ENCODE measurements around the gene GPC1. TPM values are rescaled to one million over a fixed set of nuclear protein-coding genes. Genes with fewer than 3 reads are reported as not detected.

GPC1 gene
- total and polyA plus RNA-seq, 2 experiments from 2014 or later = 9.0 to 46.2 TPM

DNA sequence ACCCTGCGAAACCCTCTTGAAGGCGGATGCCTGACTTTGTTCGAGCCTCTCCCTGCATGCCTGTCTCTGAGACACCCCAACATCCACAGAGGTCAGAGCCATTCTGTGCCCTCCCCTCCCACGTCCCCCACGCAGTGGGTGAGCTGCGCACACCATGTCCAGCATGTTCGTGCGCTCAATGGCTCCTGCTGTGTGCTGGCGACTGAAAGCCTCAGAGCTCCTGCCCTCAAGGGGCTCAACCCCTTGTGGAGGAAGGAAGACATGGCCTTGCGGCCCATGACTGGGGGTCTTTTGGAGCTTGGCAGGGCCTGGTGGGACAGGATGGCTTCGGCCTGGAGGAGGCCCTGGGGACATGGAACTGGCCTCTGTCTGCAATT, 76.6 kb downstream of the GPC1 start:
- Mint-ChIP-seq H3K27me3 (ENCODE audit: insufficient read depth, low read depth, poor library complexity) (peaks cover 14% of the 10 kb centered on the region), H3K4me1 (no peaks in the 10 kb centered on the region; the same call in 2 of the 3 replicates), H3K4me3 (no peak overlapping the region), H3K9me3 (no peaks in the 10 kb centered on the region), H3K36me3 (ENCODE audit: low read depth) (no peaks in the 10 kb centered on the region), H3K27ac (no peak overlapping the region)
- DNase-seq (ENCODE audit: low spot score) (no peak), ATAC-seq (no peak)
- Histone ChIP-seq H3K4me1 (ENCODE audit: insufficient read depth) (no peaks in the 10 kb centered on the region), H3K4me3 (no peak overlapping the region), H3K36me3 (ENCODE audit: insufficient read depth) (no peaks in the 10 kb centered on the region), H3F3A (replicated peaks; ENCODE audit: low read depth) (no peaks in the 10 kb centered on the region), H2AFZ (no peak overlapping the region), H3K9me2 (ENCODE audit: insufficient read depth) (0 out of 2 replicates have a peak, but pooled peaks cover 4% of the 10 kb centered on the region), H3K4me2 (no peak overlapping the region), H4K20me1 (replicated peaks; ENCODE audit: insufficient read depth) (no peaks in the 10 kb centered on the region), H3K79me2 (replicated peaks; ENCODE audit: insufficient read depth) (no peaks in the 10 kb centered on the region), H3K27ac (ENCODE audit: low read depth) (no peak overlapping the region), H3K27me3 (ENCODE audit: insufficient read depth) (no peaks in the 10 kb centered on the region)
- TF ChIP-seq STAT1 (IDR thresholded peaks at IDR 0.05; ENCODE audit: unreplicated experiment) = no peak
- no peak for TF ChIP-seq JUNB (IDR thresholded peaks at IDR 0.05; ENCODE audit: unreplicated experiment)
- TF ChIP-seq, protein P1, sequence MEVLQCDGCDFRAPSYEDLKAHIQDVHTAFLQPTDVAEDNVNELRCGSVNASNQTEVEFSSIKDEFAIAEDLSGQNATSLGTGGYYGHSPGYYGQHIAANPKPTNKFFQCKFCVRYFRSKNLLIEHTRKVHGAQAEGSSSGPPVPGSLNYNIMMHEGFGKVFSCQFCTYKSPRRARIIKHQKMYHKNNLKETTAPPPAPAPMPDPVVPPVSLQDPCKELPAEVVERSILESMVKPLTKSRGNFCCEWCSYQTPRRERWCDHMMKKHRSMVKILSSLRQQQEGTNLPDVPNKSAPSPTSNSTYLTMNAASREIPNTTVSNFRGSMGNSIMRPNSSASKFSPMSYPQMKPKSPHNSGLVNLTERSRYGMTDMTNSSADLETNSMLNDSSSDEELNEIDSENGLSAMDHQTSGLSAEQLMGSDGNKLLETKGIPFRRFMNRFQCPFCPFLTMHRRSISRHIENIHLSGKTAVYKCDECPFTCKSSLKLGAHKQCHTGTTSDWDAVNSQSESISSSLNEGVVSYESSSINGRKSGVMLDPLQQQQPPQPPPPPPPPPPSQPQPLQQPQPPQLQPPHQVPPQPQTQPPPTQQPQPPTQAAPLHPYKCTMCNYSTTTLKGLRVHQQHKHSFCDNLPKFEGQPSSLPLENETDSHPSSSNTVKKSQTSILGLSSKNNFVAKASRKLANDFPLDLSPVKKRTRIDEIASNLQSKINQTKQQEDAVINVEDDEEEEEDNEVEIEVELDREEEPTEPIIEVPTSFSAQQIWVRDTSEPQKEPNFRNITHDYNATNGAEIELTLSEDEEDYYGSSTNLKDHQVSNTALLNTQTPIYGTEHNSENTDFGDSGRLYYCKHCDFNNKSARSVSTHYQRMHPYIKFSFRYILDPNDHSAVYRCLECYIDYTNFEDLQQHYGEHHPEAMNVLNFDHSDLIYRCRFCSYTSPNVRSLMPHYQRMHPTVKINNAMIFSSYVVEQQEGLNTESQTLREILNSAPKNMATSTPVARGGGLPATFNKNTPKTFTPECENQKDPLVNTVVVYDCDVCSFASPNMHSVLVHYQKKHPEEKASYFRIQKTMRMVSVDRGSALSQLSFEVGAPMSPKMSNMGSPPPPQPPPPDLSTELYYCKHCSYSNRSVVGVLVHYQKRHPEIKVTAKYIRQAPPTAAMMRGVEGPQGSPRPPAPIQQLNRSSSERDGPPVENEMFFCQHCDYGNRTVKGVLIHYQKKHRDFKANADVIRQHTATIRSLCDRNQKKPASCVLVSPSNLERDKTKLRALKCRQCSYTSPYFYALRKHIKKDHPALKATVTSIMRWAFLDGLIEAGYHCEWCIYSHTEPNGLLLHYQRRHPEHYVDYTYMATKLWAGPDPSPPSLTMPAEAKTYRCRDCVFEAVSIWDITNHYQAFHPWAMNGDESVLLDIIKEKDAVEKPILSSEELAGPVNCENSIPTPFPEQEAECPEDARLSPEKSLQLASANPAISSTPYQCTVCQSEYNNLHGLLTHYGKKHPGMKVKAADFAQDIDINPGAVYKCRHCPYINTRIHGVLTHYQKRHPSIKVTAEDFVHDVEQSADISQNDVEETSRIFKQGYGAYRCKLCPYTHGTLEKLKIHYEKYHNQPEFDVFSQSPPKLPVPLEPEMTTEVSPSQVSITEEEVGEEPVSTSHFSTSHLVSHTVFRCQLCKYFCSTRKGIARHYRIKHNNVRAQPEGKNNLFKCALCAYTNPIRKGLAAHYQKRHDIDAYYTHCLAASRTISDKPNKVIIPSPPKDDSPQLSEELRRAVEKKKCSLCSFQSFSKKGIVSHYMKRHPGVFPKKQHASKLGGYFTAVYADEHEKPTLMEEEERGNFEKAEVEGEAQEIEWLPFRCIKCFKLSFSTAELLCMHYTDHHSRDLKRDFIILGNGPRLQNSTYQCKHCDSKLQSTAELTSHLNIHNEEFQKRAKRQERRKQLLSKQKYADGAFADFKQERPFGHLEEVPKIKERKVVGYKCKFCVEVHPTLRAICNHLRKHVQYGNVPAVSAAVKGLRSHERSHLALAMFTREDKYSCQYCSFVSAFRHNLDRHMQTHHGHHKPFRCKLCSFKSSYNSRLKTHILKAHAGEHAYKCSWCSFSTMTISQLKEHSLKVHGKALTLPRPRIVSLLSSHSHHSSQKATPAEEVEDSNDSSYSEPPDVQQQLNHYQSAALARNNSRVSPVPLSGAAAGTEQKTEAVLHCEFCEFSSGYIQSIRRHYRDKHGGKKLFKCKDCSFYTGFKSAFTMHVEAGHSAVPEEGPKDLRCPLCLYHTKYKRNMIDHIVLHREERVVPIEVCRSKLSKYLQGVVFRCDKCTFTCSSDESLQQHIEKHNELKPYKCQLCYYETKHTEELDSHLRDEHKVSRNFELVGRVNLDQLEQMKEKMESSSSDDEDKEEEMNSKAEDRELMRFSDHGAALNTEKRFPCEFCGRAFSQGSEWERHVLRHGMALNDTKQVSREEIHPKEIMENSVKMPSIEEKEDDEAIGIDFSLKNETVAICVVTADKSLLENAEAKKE (CRISPR knock-in tag; IDR thresholded peaks at IDR 0.05) = no peak
- TF ChIP-seq CREB1 (CRISPR knock-in tag; IDR thresholded peaks at IDR 0.05; ENCODE audit: low read depth) = no peak
- TF ChIP-seq ZNF114 (CRISPR knock-in tag; IDR thresholded peaks at IDR 0.05) = no peak
- TF ChIP-seq EZH2phosphoT487 (IDR thresholded peaks at IDR 0.05; ENCODE audit: unreplicated experiment) = no peak
- TF ChIP-seq ZNF331 (CRISPR knock-in tag; IDR thresholded peaks at IDR 0.05; ENCODE audit: low read depth) = no peak
- TF ChIP-seq, protein P2, sequence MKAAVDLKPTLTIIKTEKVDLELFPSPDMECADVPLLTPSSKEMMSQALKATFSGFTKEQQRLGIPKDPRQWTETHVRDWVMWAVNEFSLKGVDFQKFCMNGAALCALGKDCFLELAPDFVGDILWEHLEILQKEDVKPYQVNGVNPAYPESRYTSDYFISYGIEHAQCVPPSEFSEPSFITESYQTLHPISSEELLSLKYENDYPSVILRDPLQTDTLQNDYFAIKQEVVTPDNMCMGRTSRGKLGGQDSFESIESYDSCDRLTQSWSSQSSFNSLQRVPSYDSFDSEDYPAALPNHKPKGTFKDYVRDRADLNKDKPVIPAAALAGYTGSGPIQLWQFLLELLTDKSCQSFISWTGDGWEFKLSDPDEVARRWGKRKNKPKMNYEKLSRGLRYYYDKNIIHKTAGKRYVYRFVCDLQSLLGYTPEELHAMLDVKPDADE (IDR thresholded peaks at IDR 0.05) = no peak
- TF ChIP-seq, protein P3, sequence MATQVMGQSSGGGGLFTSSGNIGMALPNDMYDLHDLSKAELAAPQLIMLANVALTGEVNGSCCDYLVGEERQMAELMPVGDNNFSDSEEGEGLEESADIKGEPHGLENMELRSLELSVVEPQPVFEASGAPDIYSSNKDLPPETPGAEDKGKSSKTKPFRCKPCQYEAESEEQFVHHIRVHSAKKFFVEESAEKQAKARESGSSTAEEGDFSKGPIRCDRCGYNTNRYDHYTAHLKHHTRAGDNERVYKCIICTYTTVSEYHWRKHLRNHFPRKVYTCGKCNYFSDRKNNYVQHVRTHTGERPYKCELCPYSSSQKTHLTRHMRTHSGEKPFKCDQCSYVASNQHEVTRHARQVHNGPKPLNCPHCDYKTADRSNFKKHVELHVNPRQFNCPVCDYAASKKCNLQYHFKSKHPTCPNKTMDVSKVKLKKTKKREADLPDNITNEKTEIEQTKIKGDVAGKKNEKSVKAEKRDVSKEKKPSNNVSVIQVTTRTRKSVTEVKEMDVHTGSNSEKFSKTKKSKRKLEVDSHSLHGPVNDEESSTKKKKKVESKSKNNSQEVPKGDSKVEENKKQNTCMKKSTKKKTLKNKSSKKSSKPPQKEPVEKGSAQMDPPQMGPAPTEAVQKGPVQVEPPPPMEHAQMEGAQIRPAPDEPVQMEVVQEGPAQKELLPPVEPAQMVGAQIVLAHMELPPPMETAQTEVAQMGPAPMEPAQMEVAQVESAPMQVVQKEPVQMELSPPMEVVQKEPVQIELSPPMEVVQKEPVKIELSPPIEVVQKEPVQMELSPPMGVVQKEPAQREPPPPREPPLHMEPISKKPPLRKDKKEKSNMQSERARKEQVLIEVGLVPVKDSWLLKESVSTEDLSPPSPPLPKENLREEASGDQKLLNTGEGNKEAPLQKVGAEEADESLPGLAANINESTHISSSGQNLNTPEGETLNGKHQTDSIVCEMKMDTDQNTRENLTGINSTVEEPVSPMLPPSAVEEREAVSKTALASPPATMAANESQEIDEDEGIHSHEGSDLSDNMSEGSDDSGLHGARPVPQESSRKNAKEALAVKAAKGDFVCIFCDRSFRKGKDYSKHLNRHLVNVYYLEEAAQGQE (IDR thresholded peaks at IDR 0.05; ENCODE audit: unreplicated experiment) = no peak
- TF ChIP-seq EZH2 (IDR thresholded peaks at IDR 0.05; ENCODE audit: low read depth, unreplicated experiment) = no peak
- TF ChIP-seq, protein P4, sequence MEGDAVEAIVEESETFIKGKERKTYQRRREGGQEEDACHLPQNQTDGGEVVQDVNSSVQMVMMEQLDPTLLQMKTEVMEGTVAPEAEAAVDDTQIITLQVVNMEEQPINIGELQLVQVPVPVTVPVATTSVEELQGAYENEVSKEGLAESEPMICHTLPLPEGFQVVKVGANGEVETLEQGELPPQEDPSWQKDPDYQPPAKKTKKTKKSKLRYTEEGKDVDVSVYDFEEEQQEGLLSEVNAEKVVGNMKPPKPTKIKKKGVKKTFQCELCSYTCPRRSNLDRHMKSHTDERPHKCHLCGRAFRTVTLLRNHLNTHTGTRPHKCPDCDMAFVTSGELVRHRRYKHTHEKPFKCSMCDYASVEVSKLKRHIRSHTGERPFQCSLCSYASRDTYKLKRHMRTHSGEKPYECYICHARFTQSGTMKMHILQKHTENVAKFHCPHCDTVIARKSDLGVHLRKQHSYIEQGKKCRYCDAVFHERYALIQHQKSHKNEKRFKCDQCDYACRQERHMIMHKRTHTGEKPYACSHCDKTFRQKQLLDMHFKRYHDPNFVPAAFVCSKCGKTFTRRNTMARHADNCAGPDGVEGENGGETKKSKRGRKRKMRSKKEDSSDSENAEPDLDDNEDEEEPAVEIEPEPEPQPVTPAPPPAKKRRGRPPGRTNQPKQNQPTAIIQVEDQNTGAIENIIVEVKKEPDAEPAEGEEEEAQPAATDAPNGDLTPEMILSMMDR (conservative IDR thresholded peaks at IDR 0.05; ENCODE audit: low read depth in 2 of 2) = no peak
- no peak for TF ChIP-seq NANOG (IDR thresholded peaks at IDR 0.05; ENCODE audit: borderline replicate concordance)
- no peak for TF ChIP-seq POLR2AphosphoS5 (IDR thresholded peaks at IDR 0.05; ENCODE audit: low read depth)
